HPDE6-E6E7 (cell line): ENCODE measurements around the gene TRAPPC3L.

Experiments used
- DNase-seq: peaks from one replicate; pipeline ENCODE4 v3.0.0; 2011; ENCODE audit warnings: missing footprints; ENCODE audit errors: extremely low spot score

TRAPPC3L gene

DNA sequence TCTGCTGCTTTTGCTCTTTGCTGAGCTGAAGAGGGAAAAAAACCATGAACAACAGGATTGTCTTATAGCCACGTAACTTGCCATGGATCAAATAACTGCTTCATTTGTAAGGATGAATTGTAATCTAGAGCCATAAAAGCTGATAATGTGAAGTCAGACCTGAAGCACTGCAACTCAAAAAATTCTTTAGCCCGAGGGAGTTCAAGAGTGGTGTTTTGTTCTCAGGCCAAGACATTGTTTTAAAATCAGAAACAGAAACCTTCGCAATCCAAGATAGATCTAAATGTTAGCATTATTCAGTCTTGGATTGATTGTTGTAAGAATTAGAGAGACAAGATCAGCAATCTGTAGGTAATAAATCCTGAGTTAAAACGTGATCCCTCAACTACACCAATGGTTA lies at the start of gene TRAPPC3L:
TRAPPC3L (minus strand) TSS at position 34 of the 400 bp plus-strand sequence. CDS start 170 bp downstream, outside the sequence.
- no peak for DNase-seq

DNA sequence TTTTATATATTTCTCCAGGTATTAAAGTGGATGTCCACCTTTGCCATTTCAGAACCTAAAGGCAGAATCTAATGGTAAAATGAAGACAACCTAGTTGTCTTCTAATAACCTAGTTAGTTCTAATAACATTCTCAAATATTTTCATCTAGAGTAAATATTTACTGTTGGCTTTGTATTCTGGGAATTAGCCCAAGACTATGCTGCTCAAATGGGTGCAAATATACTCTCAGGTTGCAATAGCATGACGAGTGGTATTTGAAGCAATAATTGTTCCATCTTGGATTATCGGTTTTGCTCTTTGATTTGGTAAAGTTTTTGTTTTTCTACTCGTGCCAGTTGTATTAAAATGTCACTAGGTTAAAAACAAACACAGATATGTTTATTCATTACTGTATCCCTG lies 49.8 kb upstream of the TRAPPC3L start:
- DNase-seq, result no peak

DNA sequence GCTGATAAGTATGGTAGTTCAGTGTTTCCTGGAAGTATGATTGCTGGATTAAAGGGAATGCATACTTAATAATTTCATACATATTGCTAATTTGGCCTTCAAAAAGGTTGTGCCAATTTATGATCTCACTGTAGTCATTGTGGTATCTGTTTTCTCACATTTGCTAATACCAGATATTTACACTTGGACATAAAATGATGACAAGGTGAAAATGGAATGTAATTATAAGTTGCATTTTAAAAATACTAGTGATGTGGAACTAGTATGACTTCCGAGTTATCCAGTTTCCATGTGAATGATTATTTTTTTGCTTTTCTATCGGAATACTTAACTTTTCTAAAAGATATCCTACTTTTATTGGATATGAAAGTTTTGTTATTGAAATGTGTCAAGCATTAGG lies 41.3 kb upstream of the TRAPPC3L start:
- no peak for DNase-seq

DNA sequence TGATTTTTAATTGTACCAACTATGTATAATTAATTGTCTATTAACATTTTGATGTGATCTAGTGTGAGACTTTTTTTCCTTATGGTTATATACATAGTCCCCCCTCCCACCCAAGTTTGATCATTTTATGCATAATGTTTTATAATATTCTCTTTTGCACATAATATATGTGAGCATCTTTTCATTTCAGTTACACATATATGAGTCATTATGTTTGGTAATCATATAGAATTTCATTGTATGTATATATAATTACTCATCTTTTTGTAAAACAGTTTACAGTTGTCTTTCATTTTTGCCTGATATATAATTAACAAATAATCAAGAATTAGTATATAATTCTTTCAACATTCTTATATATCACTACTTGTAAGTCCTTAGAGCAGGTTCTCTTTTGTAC lies 40.8 kb upstream of the TRAPPC3L start:
- DNase-seq, result no peak

DNA sequence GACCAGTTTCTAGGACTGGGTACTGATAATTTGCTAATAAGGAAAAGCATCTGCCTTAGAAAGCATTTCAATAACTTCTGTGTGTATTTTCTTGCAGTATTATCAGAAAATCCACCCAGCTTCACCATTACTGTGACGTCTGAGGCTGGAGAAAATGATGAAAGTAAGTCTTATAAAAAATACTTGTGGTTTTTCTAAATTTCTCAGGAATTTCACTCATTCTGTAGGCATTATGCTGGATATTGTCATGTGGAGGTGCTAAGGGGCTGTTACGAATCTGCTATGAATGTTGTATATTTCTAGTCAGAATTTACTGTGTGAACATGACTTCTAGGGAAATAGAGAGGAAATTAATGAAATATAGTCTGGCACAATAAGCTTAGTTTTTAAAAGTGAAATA lies 34.7 kb upstream of the TRAPPC3L start:
- no peak for DNase-seq

DNA sequence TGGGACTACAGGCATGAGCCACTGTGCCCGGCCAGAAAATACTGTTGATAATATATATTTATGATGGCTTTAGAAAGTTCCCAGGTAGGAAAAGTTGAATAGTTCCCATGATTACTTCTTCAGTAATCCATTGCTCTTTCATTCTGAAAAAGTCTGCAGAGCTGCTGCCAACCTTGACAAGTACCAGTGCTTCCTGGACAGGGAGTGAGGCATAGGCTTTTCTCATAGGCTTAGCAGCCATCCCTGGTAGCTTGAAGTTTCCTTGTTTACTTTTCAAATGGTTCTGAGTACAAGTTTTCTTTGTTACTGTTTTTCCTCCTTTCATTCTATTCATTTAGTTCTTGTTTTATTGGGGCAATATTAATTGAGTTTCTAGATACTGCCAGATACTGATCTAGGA lies 33.7 kb upstream of the TRAPPC3L start:
- no peak for DNase-seq

DNA sequence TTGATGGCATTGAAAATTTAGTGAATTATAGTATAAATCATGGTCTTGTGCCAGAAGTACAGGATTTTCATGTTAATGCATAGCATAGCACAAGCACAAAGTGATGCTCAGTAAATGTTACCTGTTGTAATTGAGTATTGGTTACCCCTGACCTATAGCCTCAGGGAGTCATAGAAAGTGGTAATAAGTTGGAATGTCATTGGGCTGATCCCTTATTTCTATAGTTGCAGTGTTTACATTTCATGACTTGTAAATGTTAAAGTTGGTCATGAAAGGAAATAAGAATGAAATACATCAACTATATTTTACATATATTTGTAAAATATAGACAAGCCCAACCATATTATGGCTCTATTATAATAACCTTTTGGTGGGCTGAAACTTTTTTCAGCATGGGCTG lies 32.9 kb upstream of the TRAPPC3L start:
- no peak for DNase-seq

DNA sequence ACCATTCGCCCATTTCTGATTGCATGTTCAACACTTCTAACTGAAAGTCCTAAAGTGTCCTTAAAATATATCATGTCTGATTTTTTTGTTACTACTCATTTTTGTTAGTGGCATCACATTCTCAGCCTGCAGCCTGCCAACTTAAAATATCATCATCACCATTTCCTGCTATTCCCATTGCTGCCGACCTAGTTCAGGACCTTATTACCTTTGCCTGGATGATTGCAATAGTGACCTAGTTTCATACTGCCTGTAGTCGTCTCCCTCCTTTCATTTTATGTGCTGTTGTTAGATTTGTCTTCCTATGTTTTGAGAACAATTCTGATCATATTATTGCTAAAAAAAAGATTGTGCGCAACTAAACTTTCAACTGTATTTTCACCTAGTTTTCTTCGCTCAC lies 32.0 kb upstream of the TRAPPC3L start:
- DNase-seq, result no peak

DNA sequence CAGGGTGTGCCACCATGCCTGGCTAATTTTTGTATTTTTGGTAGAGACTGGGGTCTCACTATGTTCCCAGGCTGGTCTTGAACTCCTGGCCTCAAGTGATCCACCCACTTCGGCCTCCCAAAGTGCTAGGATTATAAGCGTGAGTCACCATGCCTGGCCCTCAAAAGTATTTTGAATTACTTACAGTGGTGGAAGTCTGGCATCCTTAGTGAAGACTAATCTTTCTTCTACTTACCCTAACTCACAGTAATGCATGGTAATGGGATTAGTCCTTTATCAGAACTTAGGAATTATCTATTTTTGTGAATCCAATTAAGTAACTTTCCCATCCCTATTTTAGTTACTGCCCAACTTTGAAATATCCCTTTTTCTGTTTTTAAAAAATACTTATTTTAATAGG lies 29.7 kb upstream of the TRAPPC3L start:
- no peak for DNase-seq

DNA sequence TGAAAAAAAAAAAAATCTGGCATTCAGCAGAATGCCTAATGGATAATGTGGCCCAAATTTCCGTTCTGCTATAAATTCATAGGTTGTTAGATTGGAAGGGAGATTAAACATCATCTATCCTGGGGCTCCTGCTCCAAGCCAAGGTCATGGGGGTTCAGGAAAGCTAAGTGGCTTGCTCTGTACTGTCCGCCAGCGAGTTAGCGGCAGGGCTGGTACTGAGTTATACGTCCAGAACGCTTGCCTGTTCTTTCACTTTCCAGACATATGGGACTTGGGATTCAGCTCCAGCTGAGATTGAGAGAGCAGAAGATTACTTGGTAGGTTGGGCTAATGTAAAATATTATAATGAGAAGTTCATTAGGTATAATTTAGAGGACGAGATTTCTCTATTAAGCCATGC lies 26.7 kb upstream of the TRAPPC3L start:
- no peak for DNase-seq

DNA sequence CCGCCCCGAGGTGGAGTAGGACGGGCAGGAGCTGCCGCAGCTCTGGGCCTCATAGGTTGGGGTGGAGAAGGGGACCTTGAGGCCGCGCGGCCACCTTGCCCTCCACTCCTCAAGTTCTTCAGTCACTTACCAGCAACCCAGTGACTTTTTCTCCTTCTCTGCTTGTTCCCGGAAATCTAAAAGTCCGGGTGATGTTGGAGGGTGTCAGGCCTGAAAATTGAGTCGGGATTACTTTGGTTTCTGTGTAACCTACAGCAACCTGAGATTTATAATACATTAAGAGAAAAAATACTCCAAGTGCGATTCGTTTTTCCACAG lies 26.2 kb upstream of the TRAPPC3L start:
- DNase-seq, result no peak

DNA sequence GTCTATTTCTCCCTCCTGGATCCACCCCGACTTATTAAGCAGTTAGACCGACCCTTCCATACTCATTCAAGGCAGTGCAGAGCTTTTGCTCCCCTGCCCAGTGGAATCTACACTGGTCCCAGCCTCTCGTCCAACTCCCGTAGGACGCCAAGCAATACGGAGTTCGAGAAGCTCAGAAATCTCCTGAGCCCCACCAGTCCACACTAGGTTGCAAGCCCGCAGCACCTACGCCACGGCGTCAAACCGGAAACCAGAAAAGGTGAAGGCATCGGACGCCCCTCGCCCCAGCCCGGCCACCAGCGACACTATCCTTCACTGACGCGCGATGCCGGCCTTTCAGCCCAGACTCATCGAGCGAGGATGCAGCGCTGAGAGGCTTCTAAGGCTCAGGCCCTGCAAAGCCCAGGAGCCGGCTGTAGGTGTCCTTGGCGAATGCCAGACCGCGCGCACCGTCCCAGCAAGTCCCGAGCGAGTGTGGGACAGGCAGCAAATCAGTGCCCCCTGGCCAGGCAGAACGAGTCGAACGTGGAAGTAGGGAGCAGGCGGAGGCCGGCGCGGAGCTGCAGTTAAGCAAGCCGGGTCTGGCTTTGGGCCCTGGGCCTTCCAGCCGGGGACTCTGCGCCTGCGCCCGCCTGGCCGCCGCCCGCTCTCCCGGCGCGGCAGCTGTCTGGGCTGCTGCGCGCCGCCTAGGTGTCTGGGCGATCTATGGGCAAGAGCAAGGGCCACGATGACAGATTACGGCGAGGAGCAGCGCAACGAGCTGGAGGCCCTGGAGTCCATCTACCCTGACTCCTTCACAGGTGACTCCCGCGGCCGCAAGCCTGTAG lies 25.6 kb upstream of the TRAPPC3L start, which contains the start of gene RWDD1:
RWDD1 (plus strand) TSS at position 649 of the 827 bp plus-strand sequence; CDS start at position 728, 79 bp downstream.
- DNase-seq, result peak; percentile 95

DNA sequence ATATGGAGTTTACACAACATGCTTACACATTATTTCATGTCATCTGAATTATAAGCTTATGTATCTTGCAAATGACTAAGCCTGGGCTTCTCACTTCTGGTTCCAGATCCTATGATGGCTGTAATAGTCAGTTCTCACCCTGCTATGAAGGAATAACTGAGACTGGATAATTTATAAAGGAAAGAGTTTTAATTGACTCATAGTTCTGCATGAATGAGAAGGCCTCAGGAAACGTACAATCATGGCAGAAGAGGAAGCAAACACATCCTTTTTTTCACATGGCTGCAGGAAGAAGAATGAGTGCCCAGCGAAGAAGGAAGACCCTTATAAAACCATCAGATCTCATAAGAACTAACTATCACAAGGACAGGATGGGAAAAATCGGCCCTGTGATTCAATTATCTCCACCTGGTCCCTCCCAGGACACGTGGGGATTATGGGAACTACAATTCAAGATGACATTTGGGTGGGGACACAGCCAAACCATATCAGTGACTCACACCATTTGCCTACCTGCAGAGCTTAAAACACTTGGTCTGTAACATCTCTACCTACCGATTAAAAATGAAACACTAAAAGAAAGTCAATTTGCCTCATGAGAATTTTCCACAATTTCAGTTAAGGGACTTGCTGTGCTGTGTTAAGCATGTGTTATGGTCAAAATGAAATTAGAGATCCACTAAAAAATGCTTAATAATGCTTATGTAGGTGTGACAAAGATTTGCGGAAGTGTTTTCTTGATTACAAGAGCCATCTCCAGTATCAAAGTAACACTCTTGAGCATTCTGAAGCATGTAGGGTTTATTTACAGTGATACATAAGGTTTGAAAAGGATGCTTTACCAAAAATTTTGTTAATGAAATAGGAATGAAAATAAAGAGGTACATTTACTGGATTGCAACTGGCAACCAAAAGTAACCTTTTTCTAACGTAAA lies 23.6 kb upstream of the TRAPPC3L start:
- DNase-seq, result no peak

DNA sequence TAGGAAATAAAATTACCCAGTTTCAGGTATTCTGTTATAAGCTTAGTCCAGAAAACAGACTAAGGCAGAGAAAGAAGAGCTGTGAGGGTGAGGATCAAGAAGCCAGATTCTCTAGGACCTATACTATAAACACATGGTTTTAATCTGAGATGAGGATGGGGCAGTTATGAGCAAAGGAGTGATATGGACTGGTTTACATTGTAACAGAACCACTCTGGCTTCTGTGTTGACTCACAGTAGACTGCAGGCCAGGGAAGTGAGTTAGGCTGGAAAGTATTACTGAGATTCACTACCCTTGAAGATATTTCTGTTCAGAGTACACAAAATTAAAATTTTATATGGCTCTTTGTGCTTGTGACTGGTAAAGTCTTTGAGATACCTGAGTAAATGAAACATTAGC lies 22.6 kb upstream of the TRAPPC3L start:
- no peak for DNase-seq

DNA sequence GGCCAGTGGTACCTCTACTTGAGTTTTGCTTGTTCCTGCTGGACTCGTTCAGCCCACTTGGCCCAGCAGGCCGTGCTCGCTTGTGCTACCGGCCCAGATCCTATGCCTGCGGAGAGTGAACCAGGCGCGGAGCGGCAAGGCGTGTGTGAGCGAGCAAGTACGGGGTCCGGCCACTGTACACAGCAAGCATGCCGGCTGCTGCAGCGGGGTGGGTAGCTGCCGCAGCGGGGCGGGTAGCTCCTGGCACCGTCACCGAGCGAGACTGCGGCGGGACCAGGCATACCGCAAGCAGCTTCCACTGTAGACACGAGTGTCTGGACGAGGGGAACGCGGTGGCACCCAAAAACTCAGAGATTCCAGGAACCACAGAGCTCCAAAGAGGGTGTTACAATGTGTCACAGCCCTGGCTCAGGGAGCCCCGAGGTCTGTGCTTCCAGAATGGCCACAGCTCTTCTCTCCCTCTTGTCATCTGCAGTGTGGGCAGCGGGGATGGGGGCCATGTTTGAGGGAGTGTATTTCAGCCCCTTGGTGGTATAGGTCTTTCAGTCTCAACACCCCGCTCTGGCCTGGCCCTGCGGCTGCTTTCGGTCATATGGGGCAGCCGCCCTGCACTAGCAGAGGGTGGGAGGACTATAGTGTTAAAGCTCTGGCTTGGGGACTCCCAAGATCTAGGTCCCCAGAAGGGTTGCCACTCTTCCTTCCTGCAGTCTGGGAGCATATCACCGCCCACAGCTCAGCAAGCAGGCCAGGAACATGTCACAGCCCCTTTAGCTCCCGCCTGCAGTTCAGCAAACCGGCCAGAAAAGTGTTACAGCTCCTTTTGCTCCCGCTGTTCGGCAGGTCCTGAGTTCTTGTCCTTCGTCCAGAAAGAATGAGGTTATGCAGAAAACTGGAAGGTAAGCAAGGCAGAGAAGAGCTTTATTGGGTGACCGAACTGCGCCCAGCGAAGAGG lies 19.7 kb upstream of the TRAPPC3L start:
- no peak for DNase-seq

DNA sequence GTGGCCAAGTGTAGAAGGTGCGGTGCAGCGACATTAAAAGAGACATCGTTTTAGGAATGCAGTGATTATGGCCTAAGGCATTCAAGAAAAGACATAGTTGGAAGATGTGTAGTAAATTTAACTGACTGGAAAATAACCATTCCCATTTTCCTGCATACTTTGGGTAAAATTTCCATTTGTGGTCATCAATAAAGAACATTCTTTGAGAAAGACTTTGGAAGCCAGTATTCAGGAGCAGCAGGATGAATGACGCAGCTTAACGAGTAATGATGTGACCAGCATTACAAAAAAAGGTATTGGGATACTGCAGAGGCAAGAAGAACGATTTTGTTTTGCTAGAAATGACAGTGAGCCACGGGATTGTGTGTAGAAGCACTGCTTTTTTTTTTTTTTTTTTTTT lies 18.8 kb upstream of the TRAPPC3L start:
- DNase-seq, result no peak

DNA sequence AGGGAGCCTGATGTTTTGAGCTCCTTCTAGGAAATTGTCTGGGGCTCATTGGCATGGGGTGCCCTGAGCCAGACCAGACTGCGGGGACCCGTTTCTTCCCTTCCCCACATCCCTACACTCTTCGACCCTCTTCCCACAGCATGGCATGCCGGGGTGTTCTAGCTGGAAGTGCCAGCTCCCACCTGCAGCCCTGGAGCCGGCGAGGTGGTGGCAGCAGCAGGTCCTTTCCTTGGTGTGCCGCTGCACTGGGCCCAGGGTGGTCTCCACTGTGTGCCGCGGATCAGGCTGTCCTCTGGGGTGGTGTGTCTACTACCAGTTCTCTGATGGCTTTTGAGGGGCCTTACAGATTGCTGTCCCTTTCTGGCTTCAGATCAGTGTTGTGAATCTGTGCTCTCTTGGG lies 18.3 kb upstream of the TRAPPC3L start:
- DNase-seq, result no peak

DNA sequence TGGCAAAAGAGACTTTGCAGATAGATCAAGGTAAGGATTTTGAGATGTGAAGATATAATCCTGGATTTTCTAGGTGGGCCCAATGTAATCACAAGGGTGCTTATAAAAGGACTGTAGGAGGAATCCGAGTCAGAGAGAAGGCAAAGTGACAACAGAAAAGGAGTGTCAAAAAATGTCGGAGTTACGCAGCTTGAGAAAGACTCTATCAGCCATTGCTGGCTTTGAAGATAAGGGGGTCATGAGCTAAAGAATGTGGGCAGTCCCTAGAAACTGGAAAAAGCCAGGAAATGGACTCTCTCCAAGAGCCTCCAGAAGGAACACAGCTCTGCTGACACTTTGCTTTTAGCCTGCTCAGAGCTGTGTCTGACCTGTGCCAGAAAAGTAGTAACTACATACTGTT lies 17.1 kb upstream of the TRAPPC3L start:
- DNase-seq, result no peak

DNA sequence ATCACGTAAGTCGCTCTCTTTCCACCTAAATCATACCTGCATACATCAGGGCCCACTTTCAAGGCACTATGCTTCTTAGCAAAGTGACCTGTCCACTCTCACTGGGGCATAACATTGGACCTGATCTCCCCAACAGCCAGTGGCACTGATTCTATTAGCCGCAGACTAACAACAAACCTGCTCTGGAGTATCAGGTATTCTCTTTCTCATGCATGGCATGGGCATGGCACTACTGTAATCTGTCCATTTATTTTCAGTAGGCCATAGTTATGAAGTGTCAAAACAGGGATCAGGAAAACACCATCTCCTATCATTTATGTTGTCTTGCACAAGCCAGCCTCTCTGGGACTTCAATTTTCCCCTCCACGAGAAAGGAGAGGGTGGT lies 16.5 kb upstream of the TRAPPC3L start:
- DNase-seq, result no peak

DNA sequence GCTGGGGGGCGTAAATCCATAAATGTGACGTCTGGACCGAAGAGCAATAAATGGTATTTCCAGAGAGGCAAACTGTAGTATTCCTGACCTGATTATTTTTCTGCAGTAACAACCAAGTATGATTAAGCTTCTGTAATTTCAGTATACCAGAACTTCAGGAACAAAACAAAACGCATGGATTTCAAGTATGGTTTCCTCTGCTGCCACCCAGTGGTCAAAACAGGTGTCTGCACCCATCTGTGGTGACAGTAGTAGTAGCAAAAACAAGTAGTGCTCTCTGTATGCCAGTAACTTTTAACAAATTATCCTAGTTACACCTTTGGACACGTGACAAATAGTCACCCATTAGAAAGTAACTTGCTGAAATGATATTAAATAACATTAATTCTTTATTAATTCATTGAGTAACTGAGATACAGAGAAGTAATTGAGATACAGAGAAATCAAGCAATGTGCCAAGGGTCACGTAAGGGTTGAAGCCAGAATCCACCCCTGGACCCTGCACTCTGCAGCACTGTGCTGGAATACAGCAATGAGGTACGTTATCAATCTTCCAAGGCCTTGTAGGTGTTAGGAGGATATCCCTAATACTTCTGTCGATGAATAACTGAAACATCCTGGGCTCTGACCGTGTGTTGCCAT lies 16.0 kb upstream of the TRAPPC3L start:
- DNase-seq, result peak; percentile 21

DNA sequence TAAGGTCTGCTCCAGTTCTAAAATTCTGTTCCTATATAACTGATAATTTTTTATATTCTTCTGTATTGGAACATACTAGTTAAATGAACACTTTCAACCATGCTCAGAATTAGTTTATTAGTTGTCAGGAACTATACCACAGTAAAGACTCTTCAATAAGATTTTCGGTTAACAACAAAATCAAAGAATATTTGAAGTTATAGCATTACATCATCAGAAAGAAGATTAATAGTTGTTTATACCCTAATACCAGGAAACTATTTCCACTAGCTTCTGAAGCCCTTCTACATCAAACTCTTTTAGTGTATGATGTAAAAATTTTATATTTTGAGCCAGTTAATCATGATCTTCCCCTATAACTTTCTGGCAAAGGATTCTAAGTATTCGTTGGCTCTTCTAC lies 14.6 kb upstream of the TRAPPC3L start:
- DNase-seq, result no peak
